Measurements from ENCODE around the gene SLC2A4RG. TPM values are rescaled to one million over a fixed set of nuclear protein-coding genes. Genes with fewer than 3 reads are reported as not detected.

SLC2A4RG gene
- total and polyA plus RNA-seq, 10 donors = 27.5 to 107 (median 64.3) TPM

DNA sequence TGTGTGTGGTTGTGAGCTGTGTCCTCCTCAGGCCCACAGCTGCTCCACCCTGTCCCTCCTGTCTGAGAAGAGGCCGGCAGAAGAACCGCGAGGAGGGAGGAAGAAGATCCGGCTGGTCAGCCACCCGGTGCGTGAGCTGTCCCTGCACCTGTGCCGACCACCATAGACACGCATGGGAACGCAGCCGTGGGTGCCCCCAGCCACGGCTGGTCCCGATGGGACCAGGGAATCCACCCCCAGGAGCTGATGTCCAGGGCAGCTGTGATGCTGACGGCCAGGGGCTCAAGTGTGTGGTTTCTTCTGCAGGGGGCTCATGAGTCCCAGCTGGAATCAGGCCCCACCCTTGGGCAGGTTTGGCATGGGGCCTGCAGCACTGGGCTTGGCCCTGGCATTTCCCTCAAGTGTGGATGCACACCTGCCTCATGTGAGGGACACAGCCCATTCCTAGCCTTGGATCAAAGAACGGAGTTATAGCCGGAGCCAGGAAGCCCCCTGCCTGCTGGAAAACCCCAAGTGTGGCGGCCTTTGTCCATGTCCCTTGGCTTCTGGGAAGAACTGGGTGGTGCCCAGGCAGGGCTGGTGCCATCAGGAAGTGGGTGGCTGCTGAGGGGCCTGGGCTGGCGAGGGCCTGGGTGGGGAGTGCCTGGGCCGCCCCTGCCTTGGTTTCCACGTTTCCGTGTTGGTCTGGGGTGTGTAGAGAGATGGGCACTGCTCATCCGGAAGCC lies 47.7 kb upstream of the SLC2A4RG start:
- DNase-seq = peak; percentile 74
- H3K9me3 ChIP-seq = no peaks in the 10 kb centered on the region
- H3K4me3 ChIP-seq = no peak overlapping the region
- H3K36me3 ChIP-seq = peaks cover 0 to 41% (median 7%) of the 10 kb centered on the region in 6 donors
- peaks cover 19 to 85% (median 60%) of the 10 kb centered on the region in 6 donors for H3K4me1 ChIP-seq
- no peak for TF ChIP-seq POLR2A (IDR thresholded peaks at IDR 0.05)
- peak in 2 of 3 donors; percentile 30 to 58 for TF ChIP-seq POLR2AphosphoS5 (IDR thresholded peaks at IDR 0.05)
- H3K27ac ChIP-seq = peak overlapping the region in 7 of 8 donors; percentile 29 to 90 (median 44)
- intact Hi-C loops (cut with DNase I; ENCODE audit: low total_unique reads) = no loop called here
- peaks cover 0 to 11% (median 0%) of the 10 kb centered on the region in 7 donors for H3K27me3 ChIP-seq (replicated peaks in 1 of 7)
- 64 to 82% (median 76%) methylated on average over 14 to 21 of the region's 21 CpGs for WGBS, 5 donors

DNA sequence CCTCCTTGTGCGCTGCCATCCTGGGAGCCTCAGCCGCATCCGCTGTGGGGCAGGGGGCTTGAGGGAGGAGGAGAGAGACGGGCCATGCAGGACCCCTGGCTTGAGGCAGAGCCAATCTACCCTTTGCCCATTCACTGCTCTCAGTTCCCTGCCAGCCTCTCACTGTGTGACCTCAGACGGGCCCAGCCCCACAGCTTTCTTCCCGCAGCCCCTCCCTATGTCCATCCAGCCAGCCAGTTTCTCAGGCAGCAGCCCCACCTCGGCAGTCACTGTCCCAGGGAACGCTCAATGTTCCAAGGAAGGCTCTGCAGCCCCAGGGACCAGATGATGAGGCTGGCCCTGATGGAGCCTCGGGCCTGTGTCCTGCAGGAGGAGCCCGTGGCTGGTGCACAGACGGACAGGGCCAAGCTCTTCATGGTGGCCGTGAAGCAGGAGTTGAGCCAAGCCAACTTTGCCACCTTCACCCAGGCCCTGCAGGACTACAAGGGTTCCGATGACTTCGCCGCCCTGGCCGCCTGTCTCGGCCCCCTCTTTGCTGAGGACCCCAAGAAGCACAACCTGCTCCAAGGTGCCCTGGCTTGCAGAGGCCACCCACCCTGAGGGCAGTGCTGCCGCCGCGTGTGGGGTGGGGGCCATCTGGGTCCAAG lies 47.0 kb upstream of the SLC2A4RG start:
- WGBS, 5 donors = 68 to 86% (median 80%) methylated on average over 9 to 20 of the region's 20 CpGs
- intact Hi-C loops (cut with DNase I; ENCODE audit: low total_unique reads) = no loop called here
- peak; percentile 65 for DNase-seq
- Histone ChIP-seq H3K9me3 (no peaks in the 10 kb centered on the region), H3K4me1 (peaks cover 25 to 85% (median 60%) of the 10 kb centered on the region in 6 donors), H3K4me3 (no peak overlapping the region), H3K27me3 (replicated peaks in 1 of 7) (peaks cover 0 to 7% (median 0%) of the 10 kb centered on the region in 7 donors), H3K36me3 (peaks cover 0 to 44% (median 7%) of the 10 kb centered on the region in 6 donors), H3K27ac (peak overlapping the region in 6 of 8 donors; percentile 40 to 90 (median 44))
- TF ChIP-seq, protein P1, sequence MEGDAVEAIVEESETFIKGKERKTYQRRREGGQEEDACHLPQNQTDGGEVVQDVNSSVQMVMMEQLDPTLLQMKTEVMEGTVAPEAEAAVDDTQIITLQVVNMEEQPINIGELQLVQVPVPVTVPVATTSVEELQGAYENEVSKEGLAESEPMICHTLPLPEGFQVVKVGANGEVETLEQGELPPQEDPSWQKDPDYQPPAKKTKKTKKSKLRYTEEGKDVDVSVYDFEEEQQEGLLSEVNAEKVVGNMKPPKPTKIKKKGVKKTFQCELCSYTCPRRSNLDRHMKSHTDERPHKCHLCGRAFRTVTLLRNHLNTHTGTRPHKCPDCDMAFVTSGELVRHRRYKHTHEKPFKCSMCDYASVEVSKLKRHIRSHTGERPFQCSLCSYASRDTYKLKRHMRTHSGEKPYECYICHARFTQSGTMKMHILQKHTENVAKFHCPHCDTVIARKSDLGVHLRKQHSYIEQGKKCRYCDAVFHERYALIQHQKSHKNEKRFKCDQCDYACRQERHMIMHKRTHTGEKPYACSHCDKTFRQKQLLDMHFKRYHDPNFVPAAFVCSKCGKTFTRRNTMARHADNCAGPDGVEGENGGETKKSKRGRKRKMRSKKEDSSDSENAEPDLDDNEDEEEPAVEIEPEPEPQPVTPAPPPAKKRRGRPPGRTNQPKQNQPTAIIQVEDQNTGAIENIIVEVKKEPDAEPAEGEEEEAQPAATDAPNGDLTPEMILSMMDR (IDR thresholded peaks at IDR 0.05 in 8 of 11, conservative IDR thresholded peaks at IDR 0.05 in 3 of 11) = peak in 1 of 11 experiments; percentile 7
- no peak for TF ChIP-seq POLR2A (IDR thresholded peaks at IDR 0.05)
- TF ChIP-seq POLR2AphosphoS5 (IDR thresholded peaks at IDR 0.05) = peak in 2 of 3 donors; percentile 16 to 47

DNA sequence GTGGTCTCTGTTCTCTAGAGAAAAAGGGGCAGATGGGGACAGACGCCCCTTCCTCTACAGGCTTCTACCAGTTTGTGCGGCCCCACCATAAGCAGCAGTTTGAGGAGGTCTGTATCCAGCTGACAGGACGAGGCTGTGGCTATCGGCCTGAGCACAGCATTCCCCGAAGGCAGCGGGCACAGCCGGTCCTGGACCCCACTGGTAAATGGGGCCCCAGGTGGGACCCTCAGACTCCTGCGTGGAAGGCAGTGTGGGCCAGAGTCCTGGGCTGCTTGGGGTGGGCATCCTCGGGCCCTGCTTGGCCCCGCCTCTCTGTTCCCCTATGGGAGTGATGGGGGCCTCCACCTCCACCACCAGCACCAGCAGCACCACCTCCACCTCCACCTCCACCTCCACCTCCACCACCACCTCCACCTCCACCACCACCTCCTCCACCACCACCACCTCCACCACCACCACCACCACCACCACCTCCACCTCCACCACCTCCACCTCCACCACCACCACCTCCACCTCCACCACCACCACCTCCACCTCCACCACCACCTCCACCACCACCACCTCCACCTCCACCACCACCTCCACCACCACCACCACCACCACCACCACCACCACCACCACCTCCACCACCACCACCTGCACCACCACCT lies 46.4 kb upstream of the SLC2A4RG start:
- Histone ChIP-seq H3K36me3 (peaks cover 0 to 51% (median 7%) of the 10 kb centered on the region in 6 donors), H3K9me3 (no peaks in the 10 kb centered on the region), H3K4me1 (peaks cover 28 to 85% (median 60%) of the 10 kb centered on the region in 6 donors), H3K27ac (peak overlapping the region in 3 of 8 donors; percentile 44 to 90 (median 89)), H3K27me3 (replicated peaks in 1 of 7) (peaks cover 0 to 7% (median 0%) of the 10 kb centered on the region in 7 donors), H3K4me3 (no peak overlapping the region)
- WGBS, 5 donors = 89 to 93% (median 90%) methylated on average over 3 to 10 of the region's 10 CpGs
- peak; percentile 66 for DNase-seq
- intact Hi-C loops (cut with DNase I; ENCODE audit: low total_unique reads) = no loop called here
- TF ChIP-seq, protein P1 (IDR thresholded peaks at IDR 0.05 in 8 of 11, conservative IDR thresholded peaks at IDR 0.05 in 3 of 11) = no peak
- no peak for TF ChIP-seq POLR2A (IDR thresholded peaks at IDR 0.05)

DNA sequence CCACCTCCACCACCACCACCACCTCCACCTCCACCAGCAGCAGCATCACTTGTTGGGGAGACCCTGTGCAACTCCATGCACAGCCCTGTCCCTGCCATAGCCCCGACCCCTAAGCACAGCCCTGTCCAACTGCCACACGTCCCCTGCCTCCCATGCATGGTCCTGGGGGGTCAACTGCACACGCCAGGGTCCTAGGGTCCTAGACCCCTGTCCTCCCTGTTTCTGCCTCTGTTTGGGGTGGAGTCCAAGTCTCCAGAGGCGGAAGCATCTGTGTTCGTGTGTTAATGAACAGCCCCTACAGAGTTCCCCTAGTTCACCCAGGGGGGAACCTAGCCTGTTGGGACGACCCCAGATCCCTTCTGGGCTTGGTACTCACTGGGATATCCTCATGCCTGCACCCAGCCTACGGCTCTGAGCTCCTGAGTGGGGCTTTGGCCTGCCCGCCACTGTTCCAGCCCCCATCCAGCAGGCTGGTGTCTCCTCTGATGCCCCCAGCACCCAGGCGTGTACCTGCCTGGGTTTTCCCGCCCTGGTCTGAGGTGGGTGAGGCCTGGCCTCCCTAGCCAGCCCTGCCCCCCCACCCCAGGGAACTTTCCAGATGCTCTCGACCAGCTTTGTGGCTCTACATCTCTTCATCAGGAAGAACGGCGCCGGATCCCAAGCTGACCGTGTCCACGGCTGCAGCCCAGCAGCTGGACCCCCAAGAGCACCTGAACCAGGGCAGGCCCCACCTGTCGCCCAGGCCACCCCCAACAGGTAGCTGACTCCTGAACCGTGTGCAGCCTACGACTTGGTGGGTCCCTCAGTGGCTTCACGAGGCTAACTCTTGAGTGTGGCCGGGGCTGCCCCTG lies 45.6 kb upstream of the SLC2A4RG start:
- peak; percentile 64 for DNase-seq
- peaks cover 0 to 7% (median 0%) of the 10 kb centered on the region in 7 donors for H3K27me3 ChIP-seq (replicated peaks in 1 of 7)
- H3K27ac ChIP-seq = peak overlapping the region in 1 of 8 donors; percentile 22
- no peaks in the 10 kb centered on the region for H3K9me3 ChIP-seq
- 90 to 96% (median 96%) methylated on average over 18 to 21 of the region's 21 CpGs for WGBS, 5 donors
- intact Hi-C loops (cut with DNase I; ENCODE audit: low total_unique reads) = no loop called here
- no peak overlapping the region for H3K4me3 ChIP-seq
- H3K4me1 ChIP-seq = peaks cover 34 to 85% (median 62%) of the 10 kb centered on the region in 6 donors
- TF ChIP-seq, protein P1 (IDR thresholded peaks at IDR 0.05 in 8 of 11, conservative IDR thresholded peaks at IDR 0.05 in 3 of 11) = no peak
- peak in 1 of 3 donors; percentile 44 for TF ChIP-seq POLR2AphosphoS5 (IDR thresholded peaks at IDR 0.05)
- peaks cover 0 to 54% (median 7%) of the 10 kb centered on the region in 6 donors for H3K36me3 ChIP-seq

Measured in spleen (tissue), 11 donors.